IPS-15b (cell line): ENCODE data around the gene RETSAT.
A peak's percentile ranks its signal among the peaks of the same experiment; 100 is the strongest.

ENCODE experiments used
- H3K27me3 ChIP-seq: one replicate; pipeline ENCODE4 v1.6.1; 2013; ENCODE audit warnings: low read length; ENCODE audit not compliant: control insufficient read depth, insufficient read depth
- H3K36me3 ChIP-seq: one replicate; pipeline ENCODE4 v1.6.1; 2013; ENCODE audit warnings: low read length; ENCODE audit not compliant: control insufficient read depth, insufficient read depth
- H3K4me1 ChIP-seq: one replicate; pipeline ENCODE4 v1.6.1; 2013; ENCODE audit warnings: mild to moderate bottlenecking, low read length; ENCODE audit not compliant: control insufficient read depth, insufficient read depth
- H3K4me3 ChIP-seq: one replicate; pipeline ENCODE4 v1.5.1; 2013; ENCODE audit warnings: low read depth, low read length
- H3K9ac ChIP-seq: one replicate; pipeline ENCODE4 v1.6.1; 2013; ENCODE audit warnings: low read depth, mild to moderate bottlenecking, low read length
- H3K9me3 ChIP-seq: one replicate; pipeline ENCODE4 v1.6.1; 2013; ENCODE audit warnings: mild to moderate bottlenecking, low read length; ENCODE audit not compliant: control insufficient read depth, insufficient read depth

RETSAT gene

GRCh38 chr2:85354286-85355072, at the start of gene RETSAT, which contains the start of gene ELMOD3:
RETSAT (minus strand) TSS chr2:85354528; CDS start chr2:85354507, 21 bp downstream.
ELMOD3 (plus strand) TSS chr2:85354769; CDS start chr2:85357199, 2,430 bp downstream.
- Histone ChIP-seq H3K4me1 (no peaks in the 10 kb centered on the region), H3K9me3 (no peaks in the 10 kb centered on the region), H3K27me3 (no peaks in the 10 kb centered on the region), H3K36me3 (peaks cover 11% of the 10 kb centered on the region), H3K9ac (peak within 1 kb of the TSS; percentile 88), H3K4me3 (peak within 1 kb of the TSS; percentile 100)

- Histone ChIP-seq H3K27me3 (no peaks in the 10 kb centered on the region), H3K9me3 (no peaks in the 10 kb centered on the region), H3K36me3 (peaks cover 31% of the 10 kb centered on the region), H3K9ac (no peak overlapping the region), H3K4me1 (peaks cover 6% of the 10 kb centered on the region), H3K4me3 (no peak overlapping the region)
Observed at GRCh38 chr2:85401844-85402243, 47.5 kb upstream of the RETSAT start.

GRCh38 chr2:85401464-85401805, 47.1 kb upstream of the RETSAT start:
- no peak overlapping the region for H3K9ac ChIP-seq
- H3K36me3 ChIP-seq, result peaks cover 35% of the 10 kb centered on the region
- H3K9me3 ChIP-seq, result no peaks in the 10 kb centered on the region
- no peaks in the 10 kb centered on the region for H3K27me3 ChIP-seq
- H3K4me3 ChIP-seq, result no peak overlapping the region
- H3K4me1 ChIP-seq, result peaks cover 6% of the 10 kb centered on the region

- no peaks in the 10 kb centered on the region for H3K27me3 ChIP-seq
- H3K4me1 ChIP-seq, result peaks cover 6% of the 10 kb centered on the region
- H3K4me3 ChIP-seq, result no peak overlapping the region
- H3K36me3 ChIP-seq, result peaks cover 37% of the 10 kb centered on the region
- H3K9ac ChIP-seq, result no peak overlapping the region
- no peaks in the 10 kb centered on the region for H3K9me3 ChIP-seq
Observed at GRCh38 chr2:85400541-85401463, 46.5 kb upstream of the RETSAT start.

- no peak overlapping the region for H3K4me3 ChIP-seq
- peaks cover under 1% of the 10 kb centered on the region for H3K4me1 ChIP-seq
- H3K9ac ChIP-seq, result no peak overlapping the region
- H3K9me3 ChIP-seq, result no peaks in the 10 kb centered on the region
- H3K27me3 ChIP-seq, result no peaks in the 10 kb centered on the region
- H3K36me3 ChIP-seq, result peaks cover 41% of the 10 kb centered on the region
Observed at GRCh38 chr2:85400023-85400422, 45.7 kb upstream of the RETSAT start.

GRCh38 chr2:85399183-85399455, 44.8 kb upstream of the RETSAT start:
- Histone ChIP-seq H3K36me3 (peaks cover 48% of the 10 kb centered on the region), H3K4me1 (no peaks in the 10 kb centered on the region), H3K27me3 (no peaks in the 10 kb centered on the region), H3K9ac (no peak overlapping the region), H3K9me3 (no peaks in the 10 kb centered on the region), H3K4me3 (no peak overlapping the region)

- Histone ChIP-seq H3K27me3 (no peaks in the 10 kb centered on the region), H3K9me3 (no peaks in the 10 kb centered on the region), H3K4me3 (no peak overlapping the region), H3K9ac (no peak overlapping the region), H3K4me1 (no peaks in the 10 kb centered on the region), H3K36me3 (peaks cover 49% of the 10 kb centered on the region)
Observed at GRCh38 chr2:85398426-85399182, 44.3 kb upstream of the RETSAT start.

GRCh38 chr2:85397925-85398331, 43.6 kb upstream of the RETSAT start:
- Histone ChIP-seq H3K36me3 (peaks cover 49% of the 10 kb centered on the region), H3K4me1 (no peaks in the 10 kb centered on the region), H3K9me3 (no peaks in the 10 kb centered on the region)

GRCh38 chr2:85396531-85397470, 42.5 kb upstream of the RETSAT start:
- peaks cover 47% of the 10 kb centered on the region for H3K36me3 ChIP-seq
- no peaks in the 10 kb centered on the region for H3K9me3 ChIP-seq
- H3K27me3 ChIP-seq, result no peaks in the 10 kb centered on the region
- no peak overlapping the region for H3K9ac ChIP-seq
- H3K4me3 ChIP-seq, result no peak overlapping the region
- H3K4me1 ChIP-seq, result no peaks in the 10 kb centered on the region

More at GRCh38 chr2:85397925-85398331, 43.6 kb upstream of the RETSAT start:
- H3K9ac ChIP-seq, result no peak overlapping the region
- H3K4me3 ChIP-seq, result no peak overlapping the region
- H3K27me3 ChIP-seq, result no peaks in the 10 kb centered on the region

- peaks cover 42% of the 10 kb centered on the region for H3K36me3 ChIP-seq
- H3K27me3 ChIP-seq, result no peaks in the 10 kb centered on the region
- H3K9me3 ChIP-seq, result no peaks in the 10 kb centered on the region
- H3K9ac ChIP-seq, result no peak overlapping the region
- no peak overlapping the region for H3K4me3 ChIP-seq
- H3K4me1 ChIP-seq, result no peaks in the 10 kb centered on the region
Observed at GRCh38 chr2:85395912-85396475, 41.7 kb upstream of the RETSAT start.
